Hepatocyte (in vitro differentiated cells): ENCODE measurements around the gene PITPNB.

ENCODE experiments used
- EZH2phosphoT487 ChIP-seq: fragments of 200-600 bp; sonication (generic); IDR thresholded peaks from one replicate; pipeline ENCODE4 v1.6.1; 2018; ENCODE audit warnings: antibody characterized with exemption, mild to moderate bottlenecking, low read depth, moderate library complexity; ENCODE audit not compliant: unreplicated experiment, severe bottlenecking
- TF ChIP-seq, protein P1 (sequence below): fragments of 200-600 bp; sonication (generic); IDR thresholded peaks from 2 replicates; pipeline ENCODE4 v1.5.1; 2016; ENCODE audit warnings: antibody characterized with exemption, mild to moderate bottlenecking; ENCODE audit not compliant: poor library complexity

GRCh38 chr22:27850000-27850521 is 69.0 kb downstream of the PITPNB start:
- no peak for TF ChIP-seq EZH2phosphoT487
- TF ChIP-seq, protein P1, sequence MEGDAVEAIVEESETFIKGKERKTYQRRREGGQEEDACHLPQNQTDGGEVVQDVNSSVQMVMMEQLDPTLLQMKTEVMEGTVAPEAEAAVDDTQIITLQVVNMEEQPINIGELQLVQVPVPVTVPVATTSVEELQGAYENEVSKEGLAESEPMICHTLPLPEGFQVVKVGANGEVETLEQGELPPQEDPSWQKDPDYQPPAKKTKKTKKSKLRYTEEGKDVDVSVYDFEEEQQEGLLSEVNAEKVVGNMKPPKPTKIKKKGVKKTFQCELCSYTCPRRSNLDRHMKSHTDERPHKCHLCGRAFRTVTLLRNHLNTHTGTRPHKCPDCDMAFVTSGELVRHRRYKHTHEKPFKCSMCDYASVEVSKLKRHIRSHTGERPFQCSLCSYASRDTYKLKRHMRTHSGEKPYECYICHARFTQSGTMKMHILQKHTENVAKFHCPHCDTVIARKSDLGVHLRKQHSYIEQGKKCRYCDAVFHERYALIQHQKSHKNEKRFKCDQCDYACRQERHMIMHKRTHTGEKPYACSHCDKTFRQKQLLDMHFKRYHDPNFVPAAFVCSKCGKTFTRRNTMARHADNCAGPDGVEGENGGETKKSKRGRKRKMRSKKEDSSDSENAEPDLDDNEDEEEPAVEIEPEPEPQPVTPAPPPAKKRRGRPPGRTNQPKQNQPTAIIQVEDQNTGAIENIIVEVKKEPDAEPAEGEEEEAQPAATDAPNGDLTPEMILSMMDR = no peak
